OCI-LY1 (cell line): Measurements from ENCODE around the gene CD82.

ENCODE experiments used
- H2AFZ ChIP-seq: fragments of 200-600 bp; sonication (generic), shearing (Covaris generic); 2 replicates; pipeline ENCODE4 v1.6.0; 2014; ENCODE audit warnings: antibody characterized with exemption, mild to moderate bottlenecking, low read length
- H3F3A ChIP-seq: fragments of 200-600 bp; sonication (generic), shearing (Covaris generic); 2 replicates; pipeline ENCODE4 v1.6.0; 2014; ENCODE audit warnings: mild to moderate bottlenecking, antibody characterized with exemption, low read length, moderate library complexity; ENCODE audit not compliant: insufficient read depth
- H3K27ac ChIP-seq: fragments of 200-600 bp; sonication (generic); 2 replicates; pipeline ENCODE4 v1.5.1; 2014; ENCODE audit warnings: low read length, mixed run types, mild to moderate bottlenecking, low read depth; ENCODE audit not compliant: poor library complexity, severe bottlenecking
- H3K27me3 ChIP-seq: fragments of 200-600 bp; sonication (generic); 2 replicates; pipeline ENCODE4 v1.6.0; 2014; ENCODE audit warnings: antibody characterized with exemption, mild to moderate bottlenecking, low read length, moderate library complexity; ENCODE audit not compliant: insufficient read depth
- H3K36me3 ChIP-seq: fragments of 200-600 bp; sonication (generic); 2 replicates; pipeline ENCODE4 v1.6.1; 2014; ENCODE audit warnings: mild to moderate bottlenecking, antibody characterized with exemption, low read length, moderate library complexity, mixed read lengths; ENCODE audit not compliant: insufficient read depth
- H3K4me1 ChIP-seq: fragments of 200-600 bp; sonication (generic); 2 replicates; pipeline ENCODE4 v1.5.1; 2014; ENCODE audit warnings: mild to moderate bottlenecking, low read length, moderate library complexity; ENCODE audit not compliant: insufficient read depth, severe bottlenecking
- H3K4me2 ChIP-seq: fragments of 200-600 bp; sonication (generic), shearing (Covaris generic); 2 replicates; pipeline ENCODE4 v1.6.1; 2014; ENCODE audit warnings: low read length
- H3K4me3 ChIP-seq: fragments of 200-600 bp; sonication (generic); 2 replicates; pipeline ENCODE4 v1.5.1; 2014; ENCODE audit warnings: low read length, low read depth, mild to moderate bottlenecking, mixed read lengths; ENCODE audit not compliant: poor library complexity, severe bottlenecking
- H3K79me2 ChIP-seq: fragments of 200-600 bp; shearing (Covaris generic); 2 replicates; pipeline ENCODE4 v1.6.1; 2016; ENCODE audit warnings: mixed run types, low read length, mixed read lengths; ENCODE audit not compliant: insufficient read depth
- H3K9ac ChIP-seq: fragments of 200-600 bp; sonication (generic), shearing (Covaris generic); 2 replicates; pipeline ENCODE4 v1.6.1; 2014; ENCODE audit warnings: mild to moderate bottlenecking, low read length, mixed read lengths
- H3K9me2 ChIP-seq: fragments of 200-600 bp; sonication (generic), shearing (Covaris generic); 2 replicates; pipeline ENCODE4 v1.6.1; 2014; ENCODE audit warnings: low read depth, mild to moderate bottlenecking, low read length, mixed read lengths
- H3K9me3 ChIP-seq: fragments of 200-600 bp; shearing (Covaris generic); 2 replicates; pipeline ENCODE4 v1.6.1; 2014; ENCODE audit warnings: low read length, mixed read lengths
- H4K20me1 ChIP-seq: fragments of 200-600 bp; sonication (generic), shearing (Covaris generic); 2 replicates; pipeline ENCODE4 v1.6.0; 2016; ENCODE audit warnings: mild to moderate bottlenecking, low read length; ENCODE audit not compliant: insufficient read depth
- EZH2 ChIP-seq: fragments of 200-600 bp; sonication (generic), shearing (Covaris generic); IDR thresholded peaks from 2 replicates; pipeline ENCODE4 v1.8.0; 2017; ENCODE audit warnings: borderline replicate concordance, mixed run types, mild to moderate bottlenecking, antibody characterized with exemption, low read length, moderate library complexity, mixed read lengths
- TF ChIP-seq, protein P1 (sequence below): fragments of 200-600 bp; sonication (generic), shearing (Covaris generic); IDR thresholded peaks from 2 replicates; pipeline ENCODE4 v1.5.1; 2017; ENCODE audit warnings: mild to moderate bottlenecking, antibody characterized with exemption, low read length, moderate library complexity, mixed read lengths

The CD82 gene

DNA sequence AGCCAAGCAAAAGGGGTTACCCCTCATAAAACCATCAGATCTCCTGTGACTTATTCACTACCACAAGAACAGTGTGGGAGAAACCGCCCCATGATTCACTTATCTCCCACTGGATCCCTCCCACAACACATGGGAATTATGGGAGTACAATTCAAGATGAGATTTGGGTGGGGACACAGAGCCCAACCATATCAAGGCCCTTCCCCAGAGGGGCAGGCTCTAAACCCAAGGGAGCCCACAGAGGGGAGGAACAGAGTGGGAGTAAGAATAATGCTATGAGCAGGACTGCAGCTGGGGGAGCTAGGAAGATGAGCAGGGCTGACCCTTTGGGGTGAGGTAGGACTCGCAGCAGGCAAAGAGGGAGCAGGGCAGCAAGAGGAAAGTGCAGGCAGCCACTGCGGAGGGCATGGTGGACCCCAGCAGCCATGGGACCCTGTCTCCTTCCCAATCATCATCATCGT, 59.3 kb downstream of the CD82 start:
- no peak for TF ChIP-seq EZH2
- TF ChIP-seq, protein P1, sequence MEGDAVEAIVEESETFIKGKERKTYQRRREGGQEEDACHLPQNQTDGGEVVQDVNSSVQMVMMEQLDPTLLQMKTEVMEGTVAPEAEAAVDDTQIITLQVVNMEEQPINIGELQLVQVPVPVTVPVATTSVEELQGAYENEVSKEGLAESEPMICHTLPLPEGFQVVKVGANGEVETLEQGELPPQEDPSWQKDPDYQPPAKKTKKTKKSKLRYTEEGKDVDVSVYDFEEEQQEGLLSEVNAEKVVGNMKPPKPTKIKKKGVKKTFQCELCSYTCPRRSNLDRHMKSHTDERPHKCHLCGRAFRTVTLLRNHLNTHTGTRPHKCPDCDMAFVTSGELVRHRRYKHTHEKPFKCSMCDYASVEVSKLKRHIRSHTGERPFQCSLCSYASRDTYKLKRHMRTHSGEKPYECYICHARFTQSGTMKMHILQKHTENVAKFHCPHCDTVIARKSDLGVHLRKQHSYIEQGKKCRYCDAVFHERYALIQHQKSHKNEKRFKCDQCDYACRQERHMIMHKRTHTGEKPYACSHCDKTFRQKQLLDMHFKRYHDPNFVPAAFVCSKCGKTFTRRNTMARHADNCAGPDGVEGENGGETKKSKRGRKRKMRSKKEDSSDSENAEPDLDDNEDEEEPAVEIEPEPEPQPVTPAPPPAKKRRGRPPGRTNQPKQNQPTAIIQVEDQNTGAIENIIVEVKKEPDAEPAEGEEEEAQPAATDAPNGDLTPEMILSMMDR: no peak
- H4K20me1 ChIP-seq: no peaks in the 10 kb centered on the region
- H3K27me3 ChIP-seq: peaks cover 12% of the 10 kb centered on the region
- no peaks in the 10 kb centered on the region for H3K4me1 ChIP-seq
- no peak overlapping the region for H2AFZ ChIP-seq
- H3K9me2 ChIP-seq: no peaks in the 10 kb centered on the region
- H3K27ac ChIP-seq: no peak overlapping the region
- peaks cover 4% of the 10 kb centered on the region; the same call in 1 of the 2 replicates for H3K9me3 ChIP-seq
- H3K4me2 ChIP-seq: no peak overlapping the region
- H3K4me3 ChIP-seq: no peak overlapping the region
- peaks cover 25% of the 10 kb centered on the region for H3K36me3 ChIP-seq
- H3K9ac ChIP-seq: no peak overlapping the region
- H3K79me2 ChIP-seq: no peaks in the 10 kb centered on the region
- no peaks in the 10 kb centered on the region for H3F3A ChIP-seq

DNA sequence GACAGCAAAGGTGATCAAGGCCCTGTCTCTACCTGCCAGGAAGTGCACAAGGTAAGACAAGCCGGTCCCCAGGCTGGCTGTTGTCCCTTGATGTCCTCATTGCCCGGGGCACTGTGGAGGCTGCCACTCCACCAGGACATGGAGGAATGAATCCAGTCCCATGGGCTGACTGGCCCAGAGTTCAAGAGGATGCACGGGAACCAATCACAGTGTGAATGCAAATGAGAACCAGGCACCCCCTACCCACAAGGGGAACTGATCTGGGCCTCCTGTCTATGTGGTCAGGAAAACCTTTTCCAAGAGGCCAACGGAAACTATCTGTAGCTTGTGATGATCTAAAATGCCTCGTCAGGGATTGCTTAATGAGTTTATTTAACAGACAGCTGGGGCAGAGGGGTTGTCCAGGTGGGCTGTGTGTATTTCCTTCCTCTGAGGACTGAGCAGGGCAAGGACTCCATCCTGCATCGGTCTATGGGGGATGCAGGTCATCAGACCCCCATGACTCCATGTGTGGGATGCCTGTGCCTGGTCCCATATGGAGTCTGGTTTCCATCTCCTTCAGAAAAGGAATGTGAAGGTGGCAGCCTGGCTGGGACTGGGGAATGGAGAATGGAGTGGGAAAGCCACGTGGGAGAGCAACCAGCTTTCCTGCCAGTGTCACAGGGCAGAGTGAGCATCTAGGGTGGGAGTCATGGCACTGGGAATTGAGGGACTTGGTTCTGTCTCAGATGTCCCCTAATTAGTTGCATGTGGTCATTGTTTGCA, 60.5 kb downstream of the CD82 start:
- peaks cover 25% of the 10 kb centered on the region for H3K36me3 ChIP-seq
- H3K9ac ChIP-seq: no peak overlapping the region
- H2AFZ ChIP-seq: no peak overlapping the region
- H3K27me3 ChIP-seq: peaks cover 18% of the 10 kb centered on the region
- no peak for TF ChIP-seq EZH2
- TF ChIP-seq, protein P1: no peak
- H3K9me3 ChIP-seq: peaks cover 4% of the 10 kb centered on the region; the same call in 1 of the 2 replicates
- no peaks in the 10 kb centered on the region for H3F3A ChIP-seq
- H3K4me2 ChIP-seq: no peak overlapping the region
- H3K4me1 ChIP-seq: no peaks in the 10 kb centered on the region
- H3K79me2 ChIP-seq: no peaks in the 10 kb centered on the region
- no peak overlapping the region for H3K4me3 ChIP-seq
- no peaks in the 10 kb centered on the region for H4K20me1 ChIP-seq
- H3K27ac ChIP-seq: no peak overlapping the region
- H3K9me2 ChIP-seq: no peaks in the 10 kb centered on the region

DNA sequence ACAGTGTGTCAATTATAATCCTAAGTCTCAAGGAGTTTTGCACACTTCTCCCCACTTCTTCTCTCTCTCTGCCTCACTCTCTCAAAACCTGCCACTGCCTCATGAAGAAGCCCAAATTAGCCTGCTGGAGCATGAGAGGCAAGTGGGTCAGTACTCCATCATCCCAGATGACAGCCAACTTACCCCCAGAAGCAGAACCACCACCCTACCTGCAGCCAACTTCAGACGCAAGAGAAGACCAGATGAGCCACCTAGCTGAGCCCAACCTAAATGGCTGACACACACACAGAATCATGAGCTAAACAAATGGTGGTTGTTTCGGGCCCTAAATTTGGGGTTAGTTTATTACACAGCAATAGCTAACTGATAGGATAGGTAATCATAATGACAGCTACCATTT, 61.2 kb downstream of the CD82 start:
- Histone ChIP-seq H3K36me3 (peaks cover 22% of the 10 kb centered on the region), H3K9me3 (peaks cover 4% of the 10 kb centered on the region; the same call in 1 of the 2 replicates), H2AFZ (no peak overlapping the region), H3K27ac (no peak overlapping the region), H3K4me2 (no peak overlapping the region), H3K4me1 (no peaks in the 10 kb centered on the region), H3K9me2 (no peaks in the 10 kb centered on the region), H3K27me3 (peaks cover 19% of the 10 kb centered on the region), H3K4me3 (no peak overlapping the region), H3K79me2 (no peaks in the 10 kb centered on the region), H4K20me1 (no peaks in the 10 kb centered on the region), H3K9ac (no peak overlapping the region), H3F3A (no peaks in the 10 kb centered on the region)
- TF ChIP-seq EZH2: no peak
- TF ChIP-seq, protein P1: no peak
